HEK293 (cell line): ENCODE data around the gene PRKCE.

Source experiments
- HOXC10 ChIP-seq: sonication (generic); formaldehyde crosslinking; IDR thresholded peaks from 2 replicates; pipeline ENCODE4 v1.8.1; 2023; ENCODE audit warnings: mild to moderate bottlenecking, missing genetic modification reagents
- TCF7L2 ChIP-seq: IDR thresholded peaks from 2 replicates; pipeline ENCODE4 v1.6.1; 2011; ENCODE audit warnings: low read depth, mild to moderate bottlenecking, inconsistent platforms, low read length, moderate library complexity, borderline replicate concordance
- YY1 ChIP-seq: fragments of 450-650 bp; formaldehyde crosslinking; IDR thresholded peaks from 2 replicates; pipeline ENCODE4 v1.5.1; 2018; ENCODE audit warnings: missing biosample characterization, missing genetic modification characterization
- ZBTB21 ChIP-seq: fragments of 450-650 bp; formaldehyde crosslinking; IDR thresholded peaks from 2 replicates; pipeline ENCODE4 v1.5.1; 2017; ENCODE audit warnings: missing biosample characterization, missing genetic modification characterization
- ZFP41 ChIP-seq: fragments of 450-650 bp; formaldehyde crosslinking; IDR thresholded peaks from 2 replicates; pipeline ENCODE4 v1.5.1; 2016; ENCODE audit warnings: missing biosample characterization, missing genetic modification characterization, borderline replicate concordance
- ZNF223 ChIP-seq: fragments of 450-650 bp; formaldehyde crosslinking; IDR thresholded peaks from 2 replicates; pipeline ENCODE4 v1.5.1; 2016; ENCODE audit warnings: missing biosample characterization, missing genetic modification characterization
- ZNF530 ChIP-seq: fragments of 450-650 bp; formaldehyde crosslinking; IDR thresholded peaks from 2 replicates; pipeline ENCODE4 v1.5.1; 2016; ENCODE audit warnings: low read depth, missing biosample characterization, missing genetic modification characterization
- ZNF701 ChIP-seq: fragments of 450-650 bp; formaldehyde crosslinking; IDR thresholded peaks from 2 replicates; pipeline ENCODE4 v1.5.1; 2016; ENCODE audit warnings: missing biosample characterization, missing genetic modification characterization
- ZNF792 ChIP-seq: fragments of 450-650 bp; formaldehyde crosslinking; IDR thresholded peaks from 2 replicates; pipeline ENCODE4 v1.5.1; 2016; ENCODE audit warnings: missing biosample characterization, missing genetic modification characterization
- TF ChIP-seq, protein P1 (sequence below): fragments of 450-650 bp; formaldehyde crosslinking; IDR thresholded peaks from 2 replicates; pipeline ENCODE4 v1.5.1; 2016; ENCODE audit warnings: missing biosample characterization, missing genetic modification characterization
- TF ChIP-seq, protein P2 (sequence below): fragments of 450-650 bp; formaldehyde crosslinking; IDR thresholded peaks from 2 replicates; pipeline ENCODE4 v1.5.1; 2016; ENCODE audit warnings: missing biosample characterization, missing genetic modification characterization, low read depth
- TF ChIP-seq, protein P3 (sequence below): fragments of 450-650 bp; formaldehyde crosslinking; IDR thresholded peaks from 2 replicates; pipeline ENCODE4 v1.5.1; 2016; ENCODE audit warnings: missing biosample characterization, missing genetic modification characterization
- TF ChIP-seq, protein P4 (sequence below): sonication (generic); formaldehyde crosslinking; IDR thresholded peaks from 2 replicates; pipeline ENCODE4 v1.8.1; 2022; ENCODE audit warnings: mild to moderate bottlenecking, moderate library complexity, missing genetic modification reagents
- TF ChIP-seq, protein P5 (sequence below): fragments of 450-650 bp; formaldehyde crosslinking; IDR thresholded peaks from 2 replicates; pipeline ENCODE4 v1.5.1; 2016; ENCODE audit warnings: missing biosample characterization, missing genetic modification characterization

DNA sequence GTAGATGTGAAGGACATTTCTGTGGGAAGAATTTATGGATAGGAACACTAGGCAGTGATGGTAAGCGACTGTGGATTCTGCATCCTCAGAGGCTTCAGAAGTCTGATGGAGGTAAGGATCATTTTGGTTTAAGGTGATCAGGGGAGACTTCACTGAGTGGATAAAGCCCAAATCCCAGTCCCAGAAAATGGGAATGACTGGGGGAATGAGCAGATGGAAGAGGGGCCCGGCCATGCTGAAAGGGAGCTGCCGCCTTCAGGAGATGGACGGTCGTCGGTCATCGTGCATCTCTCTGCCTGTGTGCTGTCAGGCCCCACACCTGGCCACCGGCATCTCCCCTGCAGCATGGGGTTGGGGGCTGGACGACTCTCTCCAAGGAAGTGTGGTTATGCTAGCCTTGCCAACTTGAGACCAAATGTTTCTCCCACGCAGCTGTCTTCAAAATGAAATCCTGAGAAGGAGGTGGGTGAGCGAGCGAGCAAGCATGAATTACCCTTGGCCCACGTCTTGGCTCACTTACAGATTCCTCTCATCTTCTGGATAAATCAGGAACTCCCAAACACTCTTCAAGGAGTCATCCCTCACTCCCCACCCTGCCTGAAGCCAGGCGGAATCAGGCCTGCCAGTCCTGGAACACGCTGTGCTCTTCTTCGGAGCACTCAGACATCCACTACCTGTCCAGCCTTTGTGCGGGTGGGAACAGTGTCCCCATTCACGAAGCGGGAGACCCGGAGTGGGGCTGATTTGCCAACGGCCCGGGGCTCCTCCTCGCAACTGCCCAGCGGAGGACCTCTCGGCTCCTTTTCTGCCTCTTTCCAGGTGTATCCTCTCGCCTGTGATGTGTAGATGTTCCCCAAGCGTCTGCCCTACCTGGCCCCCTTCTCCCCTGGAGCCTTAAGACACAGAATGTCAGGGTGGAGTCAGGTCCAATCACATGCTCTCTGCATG lies 85.6 kb downstream of the PRKCE start:
- no peak for TF ChIP-seq HOXC10 (CRISPR knock-in tag)
- no peak for TF ChIP-seq YY1 (tag by site-specific recombination)
- TF ChIP-seq ZNF530: no peak
- TF ChIP-seq, protein P1, sequence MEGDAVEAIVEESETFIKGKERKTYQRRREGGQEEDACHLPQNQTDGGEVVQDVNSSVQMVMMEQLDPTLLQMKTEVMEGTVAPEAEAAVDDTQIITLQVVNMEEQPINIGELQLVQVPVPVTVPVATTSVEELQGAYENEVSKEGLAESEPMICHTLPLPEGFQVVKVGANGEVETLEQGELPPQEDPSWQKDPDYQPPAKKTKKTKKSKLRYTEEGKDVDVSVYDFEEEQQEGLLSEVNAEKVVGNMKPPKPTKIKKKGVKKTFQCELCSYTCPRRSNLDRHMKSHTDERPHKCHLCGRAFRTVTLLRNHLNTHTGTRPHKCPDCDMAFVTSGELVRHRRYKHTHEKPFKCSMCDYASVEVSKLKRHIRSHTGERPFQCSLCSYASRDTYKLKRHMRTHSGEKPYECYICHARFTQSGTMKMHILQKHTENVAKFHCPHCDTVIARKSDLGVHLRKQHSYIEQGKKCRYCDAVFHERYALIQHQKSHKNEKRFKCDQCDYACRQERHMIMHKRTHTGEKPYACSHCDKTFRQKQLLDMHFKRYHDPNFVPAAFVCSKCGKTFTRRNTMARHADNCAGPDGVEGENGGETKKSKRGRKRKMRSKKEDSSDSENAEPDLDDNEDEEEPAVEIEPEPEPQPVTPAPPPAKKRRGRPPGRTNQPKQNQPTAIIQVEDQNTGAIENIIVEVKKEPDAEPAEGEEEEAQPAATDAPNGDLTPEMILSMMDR (tag by site-specific recombination): no peak
- TF ChIP-seq, protein P2, sequence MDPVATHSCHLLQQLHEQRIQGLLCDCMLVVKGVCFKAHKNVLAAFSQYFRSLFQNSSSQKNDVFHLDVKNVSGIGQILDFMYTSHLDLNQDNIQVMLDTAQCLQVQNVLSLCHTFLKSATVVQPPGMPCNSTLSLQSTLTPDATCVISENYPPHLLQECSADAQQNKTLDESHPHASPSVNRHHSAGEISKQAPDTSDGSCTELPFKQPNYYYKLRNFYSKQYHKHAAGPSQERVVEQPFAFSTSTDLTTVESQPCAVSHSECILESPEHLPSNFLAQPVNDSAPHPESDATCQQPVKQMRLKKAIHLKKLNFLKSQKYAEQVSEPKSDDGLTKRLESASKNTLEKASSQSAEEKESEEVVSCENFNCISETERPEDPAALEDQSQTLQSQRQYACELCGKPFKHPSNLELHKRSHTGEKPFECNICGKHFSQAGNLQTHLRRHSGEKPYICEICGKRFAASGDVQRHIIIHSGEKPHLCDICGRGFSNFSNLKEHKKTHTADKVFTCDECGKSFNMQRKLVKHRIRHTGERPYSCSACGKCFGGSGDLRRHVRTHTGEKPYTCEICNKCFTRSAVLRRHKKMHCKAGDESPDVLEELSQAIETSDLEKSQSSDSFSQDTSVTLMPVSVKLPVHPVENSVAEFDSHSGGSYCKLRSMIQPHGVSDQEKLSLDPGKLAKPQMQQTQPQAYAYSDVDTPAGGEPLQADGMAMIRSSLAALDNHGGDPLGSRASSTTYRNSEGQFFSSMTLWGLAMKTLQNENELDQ (tag by site-specific recombination): no peak
- no peak for TF ChIP-seq ZBTB21 (tag by site-specific recombination)
- TF ChIP-seq, protein P3, sequence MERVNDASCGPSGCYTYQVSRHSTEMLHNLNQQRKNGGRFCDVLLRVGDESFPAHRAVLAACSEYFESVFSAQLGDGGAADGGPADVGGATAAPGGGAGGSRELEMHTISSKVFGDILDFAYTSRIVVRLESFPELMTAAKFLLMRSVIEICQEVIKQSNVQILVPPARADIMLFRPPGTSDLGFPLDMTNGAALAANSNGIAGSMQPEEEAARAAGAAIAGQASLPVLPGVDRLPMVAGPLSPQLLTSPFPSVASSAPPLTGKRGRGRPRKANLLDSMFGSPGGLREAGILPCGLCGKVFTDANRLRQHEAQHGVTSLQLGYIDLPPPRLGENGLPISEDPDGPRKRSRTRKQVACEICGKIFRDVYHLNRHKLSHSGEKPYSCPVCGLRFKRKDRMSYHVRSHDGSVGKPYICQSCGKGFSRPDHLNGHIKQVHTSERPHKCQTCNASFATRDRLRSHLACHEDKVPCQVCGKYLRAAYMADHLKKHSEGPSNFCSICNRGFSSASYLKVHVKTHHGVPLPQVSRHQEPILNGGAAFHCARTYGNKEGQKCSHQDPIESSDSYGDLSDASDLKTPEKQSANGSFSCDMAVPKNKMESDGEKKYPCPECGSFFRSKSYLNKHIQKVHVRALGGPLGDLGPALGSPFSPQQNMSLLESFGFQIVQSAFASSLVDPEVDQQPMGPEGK: no peak
- no peak for TF ChIP-seq ZNF223 (tag by site-specific recombination)
- TF ChIP-seq TCF7L2: no peak
- TF ChIP-seq, protein P4, sequence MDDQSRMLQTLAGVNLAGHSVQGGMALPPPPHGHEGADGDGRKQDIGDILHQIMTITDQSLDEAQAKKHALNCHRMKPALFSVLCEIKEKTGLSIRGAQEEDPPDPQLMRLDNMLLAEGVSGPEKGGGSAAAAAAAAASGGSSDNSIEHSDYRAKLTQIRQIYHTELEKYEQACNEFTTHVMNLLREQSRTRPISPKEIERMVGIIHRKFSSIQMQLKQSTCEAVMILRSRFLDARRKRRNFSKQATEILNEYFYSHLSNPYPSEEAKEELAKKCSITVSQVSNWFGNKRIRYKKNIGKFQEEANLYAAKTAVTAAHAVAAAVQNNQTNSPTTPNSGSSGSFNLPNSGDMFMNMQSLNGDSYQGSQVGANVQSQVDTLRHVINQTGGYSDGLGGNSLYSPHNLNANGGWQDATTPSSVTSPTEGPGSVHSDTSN (CRISPR knock-in tag): no peak
- TF ChIP-seq ZNF701 (tag by site-specific recombination): no peak
- TF ChIP-seq, protein P5, sequence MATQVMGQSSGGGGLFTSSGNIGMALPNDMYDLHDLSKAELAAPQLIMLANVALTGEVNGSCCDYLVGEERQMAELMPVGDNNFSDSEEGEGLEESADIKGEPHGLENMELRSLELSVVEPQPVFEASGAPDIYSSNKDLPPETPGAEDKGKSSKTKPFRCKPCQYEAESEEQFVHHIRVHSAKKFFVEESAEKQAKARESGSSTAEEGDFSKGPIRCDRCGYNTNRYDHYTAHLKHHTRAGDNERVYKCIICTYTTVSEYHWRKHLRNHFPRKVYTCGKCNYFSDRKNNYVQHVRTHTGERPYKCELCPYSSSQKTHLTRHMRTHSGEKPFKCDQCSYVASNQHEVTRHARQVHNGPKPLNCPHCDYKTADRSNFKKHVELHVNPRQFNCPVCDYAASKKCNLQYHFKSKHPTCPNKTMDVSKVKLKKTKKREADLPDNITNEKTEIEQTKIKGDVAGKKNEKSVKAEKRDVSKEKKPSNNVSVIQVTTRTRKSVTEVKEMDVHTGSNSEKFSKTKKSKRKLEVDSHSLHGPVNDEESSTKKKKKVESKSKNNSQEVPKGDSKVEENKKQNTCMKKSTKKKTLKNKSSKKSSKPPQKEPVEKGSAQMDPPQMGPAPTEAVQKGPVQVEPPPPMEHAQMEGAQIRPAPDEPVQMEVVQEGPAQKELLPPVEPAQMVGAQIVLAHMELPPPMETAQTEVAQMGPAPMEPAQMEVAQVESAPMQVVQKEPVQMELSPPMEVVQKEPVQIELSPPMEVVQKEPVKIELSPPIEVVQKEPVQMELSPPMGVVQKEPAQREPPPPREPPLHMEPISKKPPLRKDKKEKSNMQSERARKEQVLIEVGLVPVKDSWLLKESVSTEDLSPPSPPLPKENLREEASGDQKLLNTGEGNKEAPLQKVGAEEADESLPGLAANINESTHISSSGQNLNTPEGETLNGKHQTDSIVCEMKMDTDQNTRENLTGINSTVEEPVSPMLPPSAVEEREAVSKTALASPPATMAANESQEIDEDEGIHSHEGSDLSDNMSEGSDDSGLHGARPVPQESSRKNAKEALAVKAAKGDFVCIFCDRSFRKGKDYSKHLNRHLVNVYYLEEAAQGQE: no peak
- no peak for TF ChIP-seq ZFP41
- no peak for TF ChIP-seq ZNF792 (tag by site-specific recombination)
